K562 (cell line): ENCODE results near the gene OLR1. TPM values are rescaled to one million over a fixed set of nuclear protein-coding genes. Genes with fewer than 3 reads are reported as not detected.

ENCODE experiments used
- ATAC-seq: fragments of 200-7000 bp; cut with Tn5 transposase; 3 replicates; pipeline ENCODE4 v1.9.1; 2020; ENCODE audit warnings: moderate library complexity
- BruUV-seq: library from RNA; stranded (reverse); fragments of 400-500 nt; replicated peaks from 2 replicates; lab custom pipeline; 2021; lab: Mats Ljungman, UMichigan
- CTCF ChIA-PET: fragments of 300-600 bp; formaldehyde crosslinking; extraction: SDS; loops from one replicate; lab custom pipeline; 2021; ENCODE audit warnings: low intra/inter-chr PET ratio; lab: Yijun Ruan, JAX
- POLR2A ChIA-PET: fragments of 300-600, 350-650 bp; sonication (Branson Sonifier 250); formaldehyde crosslinking; extraction: SDS; loops from one replicate; lab custom pipeline; 2021; ENCODE audit warnings: antibody characterized with exemption, inconsistent platforms; lab: Yijun Ruan, JAX
- DNase-seq, 4 experiments: peaks; one replicate each; pipeline versions ENCODE4 v3.0.0 to v3.0.0-alpha.2; 2011 to 2018; ENCODE audit warnings: low spot score in 3 of 4, mixed read lengths in 3 of 4; ENCODE audit errors: extremely low read depth in 1 of 4
- FAIRE-seq: peaks from 2 replicates; lab custom pipeline; 2011; peaks lifted over from hg19 to GRCh38; lab: Jason Lieb, UNC
- H2AFZ ChIP-seq: 2 replicates; pipeline ENCODE4 v1.6.0; 2011; ENCODE audit warnings: low read depth, low read length, control low read depth, inconsistent platforms
- H3K27ac ChIP-seq: fragments of 200-600 bp; 3 replicates; pipeline ENCODE4 v1.8.0; 2011; ENCODE audit warnings: low read depth, mild to moderate bottlenecking, control low read depth, inconsistent platforms, low read length, moderate library complexity, mixed read lengths; ENCODE audit errors: extremely low read depth
- H3K27me3 ChIP-seq, 2 experiments: fragments of 300-600 bp in 1 of 2; 2 replicates in 1 of 2; 3 replicates in 1 of 2; pipeline versions ENCODE4 v1.6.0 to v1.8.0; 2011; ENCODE audit warnings: inconsistent platforms in 2 of 2, low read length in 2 of 2, mild to moderate bottlenecking in 1 of 2, mixed read lengths in 1 of 2, moderate library complexity in 1 of 2; ENCODE audit not compliant: control insufficient read depth in 2 of 2, insufficient read depth in 2 of 2
- H3K36me3 ChIP-seq: fragments of 300-600 bp; 3 replicates; pipeline ENCODE4 v1.8.0; 2011; ENCODE audit warnings: mild to moderate bottlenecking, low read length, inconsistent platforms; ENCODE audit not compliant: control insufficient read depth, insufficient read depth
- H3K4me1 ChIP-seq, 2 experiments: fragments of 200-600 bp in 1 of 2; replicated peaks in 1 of 2; 2 replicates in 1 of 2; 3 replicates in 1 of 2; pipeline versions ENCODE4 v1.5.1 to v1.8.0; 2011; ENCODE audit warnings: inconsistent platforms in 2 of 2, low read length in 2 of 2, mild to moderate bottlenecking in 1 of 2, mixed read lengths in 1 of 2, moderate library complexity in 1 of 2; ENCODE audit not compliant: control insufficient read depth in 2 of 2, insufficient read depth in 2 of 2
- H3K4me2 ChIP-seq: 2 replicates; pipeline ENCODE4 v1.6.1; 2011; ENCODE audit warnings: low read length, control low read depth, inconsistent platforms, mixed read lengths; ENCODE audit not compliant: insufficient read depth
- H3K4me3 ChIP-seq: fragments of 200-600 bp; sonication (generic), shearing (Covaris generic); 2 replicates; pipeline ENCODE4 v1.5.1; 2016; ENCODE audit warnings: control low read depth, inconsistent platforms
- H3K79me2 ChIP-seq: fragments of 200-600 bp; 3 replicates; pipeline ENCODE4 v1.8.0; 2011; ENCODE audit warnings: low read length, inconsistent platforms; ENCODE audit not compliant: control insufficient read depth, insufficient read depth
- H3K9ac ChIP-seq, 2 experiments: 2 replicates each; pipeline versions ENCODE4 v1.6.0 to v1.6.1; 2011; ENCODE audit warnings: low read depth in 2 of 2, low read length in 2 of 2, control low read depth in 1 of 2, inconsistent platforms in 1 of 2, mild to moderate bottlenecking in 1 of 2, mixed read lengths in 1 of 2; ENCODE audit not compliant: insufficient read depth in 1 of 2
- H3K9me1 ChIP-seq: one replicate; pipeline ENCODE4 v1.6.0; 2011; ENCODE audit warnings: inconsistent platforms, mild to moderate bottlenecking, low read length, moderate library complexity; ENCODE audit not compliant: control insufficient read depth, insufficient read depth
- H3K9me3 ChIP-seq: replicated peaks from 2 replicates; pipeline ENCODE4 v1.5.1; 2011; ENCODE audit warnings: low read depth, low read length, inconsistent platforms; ENCODE audit not compliant: control insufficient read depth, insufficient read depth
- H4K20me1 ChIP-seq: replicated peaks from 2 replicates; pipeline ENCODE4 v1.6.1; 2011; ENCODE audit warnings: low read length, inconsistent platforms, mixed read lengths; ENCODE audit not compliant: control insufficient read depth, insufficient read depth
- CBX2 ChIP-seq: fragments of 200-600 bp; sonication (generic); IDR thresholded peaks from one replicate; pipeline ENCODE4 v1.6.1; 2012; ENCODE audit warnings: mild to moderate bottlenecking, low read length, inconsistent platforms; ENCODE audit not compliant: insufficient read depth, poor library complexity, severe bottlenecking
- DPF2 ChIP-seq: fragments of 450-650 bp; IDR thresholded peaks from 2 replicates; pipeline ENCODE4 v1.6.1; 2016
- ETV5 ChIP-seq: sonication (generic); formaldehyde crosslinking; IDR thresholded peaks from 2 replicates; pipeline ENCODE4 v1.4.0; 2020; ENCODE audit warnings: low read depth, mild to moderate bottlenecking, missing genetic modification reagents
- SOX6 ChIP-seq: fragments of 450-650 bp; IDR thresholded peaks from 2 replicates; pipeline ENCODE4 v1.6.1; 2014; ENCODE audit warnings: mild to moderate bottlenecking
- YBX1 ChIP-seq: fragments of 450-650 bp; IDR thresholded peaks from 2 replicates; pipeline ENCODE4 v1.7.1; 2016; ENCODE audit warnings: mild to moderate bottlenecking
- ZEB2 ChIP-seq: fragments of 450-650 bp; IDR thresholded peaks from 2 replicates; pipeline ENCODE4 v1.6.1; 2016
- ZNF175 ChIP-seq: fragments of 200-800 bp; sonication (Bioruptor generic); IDR thresholded peaks from 2 replicates; pipeline ENCODE4 v1.6.1; 2016; ENCODE audit warnings: low read depth, mild to moderate bottlenecking, missing genetic modification characterization, missing compliant biosample characterization
- WGBS: fragments of 100-300 bp; shearing (Covaris generic); methylation state at CpG from one replicate; pipeline ENCODE4 v1.1.6; 2016; ENCODE audit warnings: low coverage, mixed read lengths; ENCODE audit not compliant: insufficient coverage; ENCODE audit errors: missing lambda C conversion rate; 5-methylcytosine and 5-hydroxymethylcytosine counted together
- in situ Hi-C: fragments of 300-500 bp; cut with MboI; formaldehyde crosslinking; loops from 4 replicates; pipeline ENCODE4 v1.15.0; 2018; ENCODE audit warnings: inconsistent platforms, mixed read lengths
- intact Hi-C: fragments of 100-400 bp; cut with micrococcal nuclease; formaldehyde crosslinking; loops from 2 replicates; pipeline ENCODE4 v1.14.2; 2022
- polyA plus RNA-seq, 8 experiments: library from polyadenylated mRNA; depleted of rRNA in 4 of 8; stranded (reverse) in 5 of 8; unstranded in 3 of 8; fragments of >200 nt; fragmentation: Nextera tagmentation in 2 of 8; fragmentation: Illumina TruSeq in 1 of 8; extraction: Ambion mirVana in 2 of 8; extraction: Trizol in 1 of 8; gene quantifications; 2 replicates each; pipeline versions ENCODE4 v1.2.1 to v1.2.3, GENCODE V29; 2011 to 2014; ENCODE audit warnings: inconsistent platforms in 1 of 8, missing spikeins in 1 of 8
- total RNA-seq, 7 experiments: library from RNA; depleted of rRNA in 6 of 7; stranded (reverse); fragments of >200 nt in 6 of 7; fragmentation: Illumina TruSeq in 2 of 7; extraction: Trizol in 2 of 7; gene quantifications; 2 replicates each; pipeline versions ENCODE4 v1.2.1 to v1.2.3, GENCODE V29; 2011 to 2021; ENCODE audit warnings: low replicate concordance in 1 of 7
- TF ChIP-seq, protein P1 (sequence below): sonication (generic); formaldehyde crosslinking; IDR thresholded peaks from 2 replicates; pipeline ENCODE4 v1.9.0; 2022; ENCODE audit warnings: mild to moderate bottlenecking, missing genetic modification reagents
- TF ChIP-seq, protein P2 (sequence below): sonication (generic); formaldehyde crosslinking; IDR thresholded peaks from 2 replicates; pipeline ENCODE4 v1.8.0; 2022; ENCODE audit warnings: missing genetic modification reagents, mild to moderate bottlenecking, borderline replicate concordance
- TF ChIP-seq, protein P3 (sequence below): fragments of 450-650 bp; IDR thresholded peaks from 2 replicates; pipeline ENCODE4 v1.6.1; 2016; ENCODE audit warnings: antibody characterized with exemption

OLR1 gene
- total and polyA plus RNA-seq, 9 of the 15 experiments (the other 6 are each of a cell fraction or from before 2014, with no cell fraction given), result not detected

DNA sequence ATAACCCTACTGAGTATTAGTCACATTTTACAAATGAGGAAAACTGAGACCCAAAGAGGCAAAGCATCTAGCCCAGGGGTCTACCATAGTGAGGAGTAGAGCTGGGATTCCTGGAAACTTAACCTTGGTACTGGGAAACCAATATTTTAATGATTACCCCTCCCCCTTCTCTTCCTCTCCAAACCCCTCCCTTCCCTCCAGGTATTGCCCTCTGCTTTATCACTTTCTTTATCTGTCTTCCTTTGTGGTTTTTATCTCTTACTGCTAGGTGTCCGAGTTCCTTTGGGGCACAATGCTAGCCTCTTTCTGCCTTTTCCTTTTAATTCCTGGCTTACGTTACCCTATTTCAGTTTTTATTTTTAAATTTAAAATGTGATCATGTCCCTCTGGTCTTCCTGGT is 43.5 kb upstream of the OLR1 start:
- DNase-seq, result peak in 2 of 4 experiments; percentile 16 to 28
- Histone ChIP-seq H3K4me3 (no peak overlapping the region), H3K4me1 (peaks cover 12 to 22% of the 10 kb centered on the region in 2 experiments)
- TF ChIP-seq CBX2, result no peak
- no peak for TF ChIP-seq ZNF175 (CRISPR knock-in tag)
- TF ChIP-seq DPF2, result peak; percentile 51; the same call in 1 of the 2 replicates
- TF ChIP-seq, protein P1, sequence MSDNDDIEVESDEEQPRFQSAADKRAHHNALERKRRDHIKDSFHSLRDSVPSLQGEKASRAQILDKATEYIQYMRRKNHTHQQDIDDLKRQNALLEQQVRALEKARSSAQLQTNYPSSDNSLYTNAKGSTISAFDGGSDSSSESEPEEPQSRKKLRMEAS (CRISPR knock-in tag), result no peak
- TF ChIP-seq, protein P2, sequence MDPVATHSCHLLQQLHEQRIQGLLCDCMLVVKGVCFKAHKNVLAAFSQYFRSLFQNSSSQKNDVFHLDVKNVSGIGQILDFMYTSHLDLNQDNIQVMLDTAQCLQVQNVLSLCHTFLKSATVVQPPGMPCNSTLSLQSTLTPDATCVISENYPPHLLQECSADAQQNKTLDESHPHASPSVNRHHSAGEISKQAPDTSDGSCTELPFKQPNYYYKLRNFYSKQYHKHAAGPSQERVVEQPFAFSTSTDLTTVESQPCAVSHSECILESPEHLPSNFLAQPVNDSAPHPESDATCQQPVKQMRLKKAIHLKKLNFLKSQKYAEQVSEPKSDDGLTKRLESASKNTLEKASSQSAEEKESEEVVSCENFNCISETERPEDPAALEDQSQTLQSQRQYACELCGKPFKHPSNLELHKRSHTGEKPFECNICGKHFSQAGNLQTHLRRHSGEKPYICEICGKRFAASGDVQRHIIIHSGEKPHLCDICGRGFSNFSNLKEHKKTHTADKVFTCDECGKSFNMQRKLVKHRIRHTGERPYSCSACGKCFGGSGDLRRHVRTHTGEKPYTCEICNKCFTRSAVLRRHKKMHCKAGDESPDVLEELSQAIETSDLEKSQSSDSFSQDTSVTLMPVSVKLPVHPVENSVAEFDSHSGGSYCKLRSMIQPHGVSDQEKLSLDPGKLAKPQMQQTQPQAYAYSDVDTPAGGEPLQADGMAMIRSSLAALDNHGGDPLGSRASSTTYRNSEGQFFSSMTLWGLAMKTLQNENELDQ (CRISPR knock-in tag), result no peak
- TF ChIP-seq ZEB2, result peak; percentile 53; the same call in 1 of the 2 replicates
- TF ChIP-seq SOX6, result peak; percentile 41; the same call in 1 of the 2 replicates
- no peak for TF ChIP-seq YBX1
- TF ChIP-seq ETV5 (CRISPR knock-in tag), result no peak
- TF ChIP-seq, protein P3, sequence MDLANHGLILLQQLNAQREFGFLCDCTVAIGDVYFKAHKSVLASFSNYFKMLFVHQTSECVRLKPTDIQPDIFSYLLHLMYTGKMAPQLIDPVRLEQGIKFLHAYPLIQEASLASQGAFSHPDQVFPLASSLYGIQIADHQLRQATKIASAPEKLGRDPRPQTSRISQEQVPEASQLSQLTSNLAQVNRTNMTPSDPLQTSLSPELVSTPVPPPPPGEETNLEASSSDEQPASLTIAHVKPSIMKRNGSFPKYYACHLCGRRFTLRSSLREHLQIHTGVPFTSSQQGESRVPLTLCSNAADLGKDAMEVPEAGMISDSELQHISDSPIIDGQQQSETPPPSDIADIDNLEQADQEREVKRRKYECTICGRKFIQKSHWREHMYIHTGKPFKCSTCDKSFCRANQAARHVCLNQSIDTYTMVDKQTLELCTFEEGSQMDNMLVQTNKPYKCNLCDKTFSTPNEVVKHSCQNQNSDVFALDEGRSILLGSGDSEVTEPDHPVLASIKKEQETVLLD, result 0 out of 2 replicates have a peak, but pooled peaks have one; percentile 21
- TF ChIP-seq, all 486 proteins: peak for 4
- no TSS peak for BruUV-seq
- POLR2A ChIA-PET, result no interaction called here
- intact Hi-C loops, result no loop called here
- in situ Hi-C loops, result no loop called here
- WGBS, result 11% methylated on average over 2 of the region's 2 CpGs
- H4K20me1 ChIP-seq, result no peaks in the 10 kb centered on the region
- ATAC-seq, result no peak
- peak overlapping the region; percentile 86 for H3K4me2 ChIP-seq
- CTCF ChIA-PET, result no interaction called here
- no peaks in the 10 kb centered on the region for H3K9me1 ChIP-seq
- 0 out of 3 replicates have a peak overlapping the region, but pooled peaks have one; percentile 29 for H3K27ac ChIP-seq
- no peaks in the 10 kb centered on the region for H3K9me3 ChIP-seq
- H3K36me3 ChIP-seq, result peaks cover 4% of the 10 kb centered on the region; the same call in 1 of the 3 replicates
- no peak overlapping the region; a peak in 1 of 4 replicates for H3K9ac ChIP-seq
- H3K79me2 ChIP-seq, result peaks cover 18% of the 10 kb centered on the region
- H3K27me3 ChIP-seq, result no peaks in the 10 kb centered on the region
- H2AFZ ChIP-seq, result no peak overlapping the region
- FAIRE-seq, result no peak
